ENCODE measurements around the gene ACTL8. TPM values are rescaled to one million over a fixed set of nuclear protein-coding genes. Genes with fewer than 3 reads are reported as not detected.
"Not testable (repeated sequence)": the region's sequence is repeated elsewhere in the genome, so short reads cannot be mapped to it uniquely, and the experiment has no call there.

Gene ACTL8
- polyA plus RNA-seq, 3 donors = not detected

GRCh38 chr1:17735348-17735747, 19.8 kb upstream of the ACTL8 start:
- DNase-seq = no peak

- no peak for DNase-seq
Measured at GRCh38 chr1:17735793-17736192, 19.3 kb upstream of the ACTL8 start.

GRCh38 chr1:17736625-17737024, 18.5 kb upstream of the ACTL8 start:
- no peak for DNase-seq

GRCh38 chr1:17739050-17739449, 16.1 kb upstream of the ACTL8 start:
- DNase-seq = no peak

- no peak for DNase-seq
Measured at GRCh38 chr1:17741052-17741451, 14.1 kb upstream of the ACTL8 start.

GRCh38 chr1:17742583-17742982, 12.6 kb upstream of the ACTL8 start:
- DNase-seq = peak; percentile 26

GRCh38 chr1:17743008-17743647, 12.0 kb upstream of the ACTL8 start:
- DNase-seq = no peak

GRCh38 chr1:17743925-17744324, 11.2 kb upstream of the ACTL8 start:
- no peak for DNase-seq

GRCh38 chr1:17744666-17745478, 10.3 kb upstream of the ACTL8 start:
- no peak for DNase-seq

- DNase-seq = no peak
Measured at GRCh38 chr1:17745479-17745955, 9.6 kb upstream of the ACTL8 start.

- DNase-seq = not testable (repeated sequence)
Measured at GRCh38 chr1:17746281-17746680, 8.9 kb upstream of the ACTL8 start.

GRCh38 chr1:17746920-17747319, 8.2 kb upstream of the ACTL8 start:
- DNase-seq = no peak

GRCh38 chr1:17750333-17750732, 4.8 kb upstream of the ACTL8 start:
- DNase-seq = no peak

- no peak for DNase-seq
Measured at GRCh38 chr1:17752356-17752755, 2.8 kb upstream of the ACTL8 start.

GRCh38 chr1:17757426-17757825, 2.3 kb downstream of the ACTL8 start:
- DNase-seq = no peak

- DNase-seq = no peak
Measured at GRCh38 chr1:17759114-17759513, 4.0 kb downstream of the ACTL8 start.

- no peak for DNase-seq
Measured at GRCh38 chr1:17762313-17762712, 7.2 kb downstream of the ACTL8 start.

- no peak for DNase-seq
Measured at GRCh38 chr1:17763417-17763816, 8.3 kb downstream of the ACTL8 start.

- no peak for DNase-seq
Measured at GRCh38 chr1:17763995-17764394, 8.9 kb downstream of the ACTL8 start.

GRCh38 chr1:17764591-17764990, 9.5 kb downstream of the ACTL8 start:
- no peak for DNase-seq

GRCh38 chr1:17765444-17766411, 10.6 kb downstream of the ACTL8 start:
- no peak for DNase-seq

- DNase-seq = no peak
Measured at GRCh38 chr1:17768651-17769241, 13.6 kb downstream of the ACTL8 start.
